HepG2 (cell line): Measurements from ENCODE around the gene PRRT2. TPM values are rescaled to one million over a fixed set of nuclear protein-coding genes. Genes with fewer than 3 reads are reported as not detected.
A peak's percentile ranks its signal among the peaks of the same experiment; 100 is the strongest.

Experiments used
- ARHGAP35 ChIP-seq: sonication (generic); formaldehyde crosslinking; IDR thresholded peaks from 2 replicates; pipeline ENCODE4 v1.9.0; 2022; ENCODE audit warnings: mild to moderate bottlenecking, inconsistent platforms, moderate library complexity, missing genetic modification reagents, borderline replicate concordance
- ARNTL ChIP-seq: sonication (generic); formaldehyde crosslinking; IDR thresholded peaks from 2 replicates; pipeline ENCODE4 v1.4.0; 2020; ENCODE audit warnings: mild to moderate bottlenecking, missing genetic modification reagents
- HMGXB3 ChIP-seq: sonication (generic); formaldehyde crosslinking; IDR thresholded peaks from 2 replicates; pipeline ENCODE4 v1.4.0; 2020; ENCODE audit warnings: missing genetic modification reagents, borderline replicate concordance
- HOXA7 ChIP-seq: sonication (generic); formaldehyde crosslinking; IDR thresholded peaks from 2 replicates; pipeline ENCODE4 v1.8.1; 2022; ENCODE audit warnings: mild to moderate bottlenecking, missing genetic modification reagents, moderate library complexity
- KLF16 ChIP-seq, 2 experiments: sonication (generic) in 1 of 2; formaldehyde crosslinking in 1 of 2; IDR thresholded peaks; 2 replicates each; pipeline versions ENCODE4 v1.6.1 to v1.8.0; 2016 to 2023; ENCODE audit warnings: missing genetic modification reagents in 2 of 2, missing compliant biosample characterization in 1 of 2
- PCBP2 ChIP-seq: fragments of 200-400 bp; formaldehyde crosslinking; optimal IDR thresholded peaks from 2 replicates; pipeline ENCODE3; 2018; ENCODE audit warnings: low read length, low read depth; ENCODE audit not compliant: poor library complexity, severe bottlenecking
- PHB2 ChIP-seq: fragments of 450-650 bp; IDR thresholded peaks from 2 replicates; pipeline ENCODE4 v1.6.1; 2018; ENCODE audit not compliant: partially characterized antibody
- SRSF4 ChIP-seq: fragments of 200-400 bp; formaldehyde crosslinking; IDR thresholded peaks from one replicate; pipeline ENCODE4 v1.6.1; 2018; ENCODE audit warnings: mild to moderate bottlenecking, low read depth, low read length, moderate library complexity; ENCODE audit not compliant: poor library complexity, severe bottlenecking
- U2AF1 ChIP-seq: fragments of 200-400 bp; formaldehyde crosslinking; optimal IDR thresholded peaks from 2 replicates; pipeline ENCODE3; 2017; ENCODE audit warnings: mild to moderate bottlenecking, low read depth, low read length
- WIZ ChIP-seq: sonication (generic); formaldehyde crosslinking; IDR thresholded peaks from 2 replicates; pipeline ENCODE4 v1.5.1; 2020; ENCODE audit warnings: mild to moderate bottlenecking, missing genetic modification reagents
- ZFP37 ChIP-seq: sonication (generic); formaldehyde crosslinking; IDR thresholded peaks from 2 replicates; pipeline ENCODE4 v1.4.0; 2020; ENCODE audit warnings: missing genetic modification reagents, borderline replicate concordance
- ZNF33B ChIP-seq: sonication (generic); formaldehyde crosslinking; IDR thresholded peaks from 2 replicates; pipeline ENCODE4 v1.5.1; 2020; ENCODE audit warnings: mild to moderate bottlenecking, missing genetic modification reagents
- ZNF784 ChIP-seq: sonication (generic); formaldehyde crosslinking; IDR thresholded peaks from 2 replicates; pipeline ENCODE4 v1.5.1; 2020; ENCODE audit warnings: missing genetic modification reagents, mild to moderate bottlenecking, borderline replicate concordance
- ZNF891 ChIP-seq: sonication (generic); formaldehyde crosslinking; IDR thresholded peaks from 2 replicates; pipeline ENCODE4 v1.5.0; 2020; ENCODE audit warnings: mild to moderate bottlenecking, missing genetic modification reagents
- polyA plus RNA-seq, 8 experiments: library from polyadenylated mRNA; depleted of rRNA in 3 of 8; stranded (reverse) in 7 of 8; unstranded in 1 of 8; fragments of >200 nt; fragmentation: Illumina TruSeq in 4 of 8; extraction: Trizol in 4 of 8; gene quantifications; 2 replicates each; pipeline versions ENCODE4 v1.2.1 to v1.2.3, GENCODE V29; 2011 to 2016; ENCODE audit warnings: low read depth in 4 of 8, missing spikeins in 1 of 8, mixed read lengths in 1 of 8; ENCODE audit not compliant: insufficient read depth in 1 of 8
- total RNA-seq, 5 experiments: library from RNA; depleted of rRNA; stranded (reverse); fragments of >200 nt; fragmentation: Illumina TruSeq; extraction: Trizol; gene quantifications; 2 replicates each; pipeline ENCODE4 v1.2.3, GENCODE V29; 2016; ENCODE audit warnings: low read depth in 1 of 5
- TF ChIP-seq, protein P1 (sequence below): sonication (generic); formaldehyde crosslinking; IDR thresholded peaks from 2 replicates; pipeline ENCODE4 v1.9.0; 2021; ENCODE audit warnings: mild to moderate bottlenecking, missing genetic modification reagents

The PRRT2 gene
- total and polyA plus RNA-seq, 2 of the 13 experiments (the other 11 are each of a cell fraction or from before 2014, with no cell fraction given): 0.51 to 1.1 TPM

- TF ChIP-seq PHB2 (no peak), ZFP37 (CRISPR knock-in tag) (0 out of 2 replicates have a peak, but pooled peaks have one; percentile 32), ARHGAP35 (CRISPR knock-in tag) (peak; percentile 78; the same call in 1 of the 2 replicates), U2AF1 (no peak), WIZ (CRISPR knock-in tag) (no peak), PCBP2 (no peak), ZNF891 (CRISPR knock-in tag) (peak; percentile 14; the same call in 1 of the 2 replicates), HMGXB3 (CRISPR knock-in tag) (0 out of 2 replicates have a peak, but pooled peaks have one; percentile 18), HOXA7 (CRISPR knock-in tag) (no peak), SRSF4 (peak; percentile 62), ZNF33B (CRISPR knock-in tag) (0 out of 2 replicates have a peak, but pooled peaks have one; percentile 38), ARNTL (no peak), KLF16 (CRISPR knock-in tag; IDR thresholded peaks at IDR 0.05) (peak in 1 of 2 experiments; percentile 70; a peak in 1 of 4 replicates), ZNF784 (CRISPR knock-in tag) (peak; percentile 22; the same call in 1 of the 2 replicates)
- TF ChIP-seq, protein P1, sequence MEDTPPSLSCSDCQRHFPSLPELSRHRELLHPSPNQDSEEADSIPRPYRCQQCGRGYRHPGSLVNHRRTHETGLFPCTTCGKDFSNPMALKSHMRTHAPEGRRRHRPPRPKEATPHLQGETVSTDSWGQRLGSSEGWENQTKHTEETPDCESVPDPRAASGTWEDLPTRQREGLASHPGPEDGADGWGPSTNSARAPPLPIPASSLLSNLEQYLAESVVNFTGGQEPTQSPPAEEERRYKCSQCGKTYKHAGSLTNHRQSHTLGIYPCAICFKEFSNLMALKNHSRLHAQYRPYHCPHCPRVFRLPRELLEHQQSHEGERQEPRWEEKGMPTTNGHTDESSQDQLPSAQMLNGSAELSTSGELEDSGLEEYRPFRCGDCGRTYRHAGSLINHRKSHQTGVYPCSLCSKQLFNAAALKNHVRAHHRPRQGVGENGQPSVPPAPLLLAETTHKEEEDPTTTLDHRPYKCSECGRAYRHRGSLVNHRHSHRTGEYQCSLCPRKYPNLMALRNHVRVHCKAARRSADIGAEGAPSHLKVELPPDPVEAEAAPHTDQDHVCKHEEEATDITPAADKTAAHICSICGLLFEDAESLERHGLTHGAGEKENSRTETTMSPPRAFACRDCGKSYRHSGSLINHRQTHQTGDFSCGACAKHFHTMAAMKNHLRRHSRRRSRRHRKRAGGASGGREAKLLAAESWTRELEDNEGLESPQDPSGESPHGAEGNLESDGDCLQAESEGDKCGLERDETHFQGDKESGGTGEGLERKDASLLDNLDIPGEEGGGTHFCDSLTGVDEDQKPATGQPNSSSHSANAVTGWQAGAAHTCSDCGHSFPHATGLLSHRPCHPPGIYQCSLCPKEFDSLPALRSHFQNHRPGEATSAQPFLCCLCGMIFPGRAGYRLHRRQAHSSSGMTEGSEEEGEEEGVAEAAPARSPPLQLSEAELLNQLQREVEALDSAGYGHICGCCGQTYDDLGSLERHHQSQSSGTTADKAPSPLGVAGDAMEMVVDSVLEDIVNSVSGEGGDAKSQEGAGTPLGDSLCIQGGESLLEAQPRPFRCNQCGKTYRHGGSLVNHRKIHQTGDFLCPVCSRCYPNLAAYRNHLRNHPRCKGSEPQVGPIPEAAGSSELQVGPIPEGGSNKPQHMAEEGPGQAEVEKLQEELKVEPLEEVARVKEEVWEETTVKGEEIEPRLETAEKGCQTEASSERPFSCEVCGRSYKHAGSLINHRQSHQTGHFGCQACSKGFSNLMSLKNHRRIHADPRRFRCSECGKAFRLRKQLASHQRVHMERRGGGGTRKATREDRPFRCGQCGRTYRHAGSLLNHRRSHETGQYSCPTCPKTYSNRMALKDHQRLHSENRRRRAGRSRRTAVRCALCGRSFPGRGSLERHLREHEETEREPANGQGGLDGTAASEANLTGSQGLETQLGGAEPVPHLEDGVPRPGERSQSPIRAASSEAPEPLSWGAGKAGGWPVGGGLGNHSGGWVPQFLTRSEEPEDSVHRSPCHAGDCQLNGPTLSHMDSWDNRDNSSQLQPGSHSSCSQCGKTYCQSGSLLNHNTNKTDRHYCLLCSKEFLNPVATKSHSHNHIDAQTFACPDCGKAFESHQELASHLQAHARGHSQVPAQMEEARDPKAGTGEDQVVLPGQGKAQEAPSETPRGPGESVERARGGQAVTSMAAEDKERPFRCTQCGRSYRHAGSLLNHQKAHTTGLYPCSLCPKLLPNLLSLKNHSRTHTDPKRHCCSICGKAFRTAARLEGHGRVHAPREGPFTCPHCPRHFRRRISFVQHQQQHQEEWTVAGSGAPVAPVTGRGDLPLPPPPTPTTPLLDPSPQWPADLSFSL: no peak
Measured at GRCh38 chr16:29811170-29811895, 660 bp upstream of the PRRT2 start (continued).
